NB4 (cell line): ENCODE data around the gene LILRB2.

Experiments
- CTCF ChIP-seq: IDR thresholded peaks from one replicate; pipeline ENCODE4 v1.5.1; 2012; ENCODE audit warnings: low read depth, low read length
- MYC ChIP-seq: IDR thresholded peaks from 2 replicates; pipeline ENCODE4 v1.6.1; 2011; ENCODE audit warnings: low read depth, low read length
- POLR2A ChIP-seq: IDR thresholded peaks from 2 replicates; pipeline ENCODE4 v1.6.1; 2011; ENCODE audit warnings: mild to moderate bottlenecking; ENCODE audit not compliant: insufficient read length; ENCODE audit errors: extremely low read depth
- TF ChIP-seq, protein P1 (sequence below): IDR thresholded peaks from 2 replicates; pipeline ENCODE4 v1.6.1; 2011; ENCODE audit warnings: low read depth, low read length

GRCh38 chr19:54257116-54257480 is 23.8 kb downstream of the LILRB2 start, which contains the start of gene LILRB5:
- TF ChIP-seq POLR2A = no peak
- no peak for TF ChIP-seq CTCF
- TF ChIP-seq, protein P1, sequence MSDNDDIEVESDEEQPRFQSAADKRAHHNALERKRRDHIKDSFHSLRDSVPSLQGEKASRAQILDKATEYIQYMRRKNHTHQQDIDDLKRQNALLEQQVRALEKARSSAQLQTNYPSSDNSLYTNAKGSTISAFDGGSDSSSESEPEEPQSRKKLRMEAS = no peak
- no peak for TF ChIP-seq MYC
